ENCODE data around the gene DIPK1C. TPM values are rescaled to one million over a fixed set of nuclear protein-coding genes. Genes with fewer than 3 reads are reported as not detected.

The DIPK1C gene
- total RNA-seq, 1 experiment from 2014 or later = not detected

GRCh38 chr18:74463254-74463653, 6.1 kb upstream of the DIPK1C start:
- Histone ChIP-seq H3K4me1 (ENCODE audit: control insufficient read depth in 1 of 2, insufficient read depth in 2 of 2, low read length in 2 of 2) (no peaks in the 10 kb centered on the region), H2AFZ (ENCODE audit: low read depth, low read length, poor library complexity, severe bottlenecking) (no peak overlapping the region), H3K27ac (ENCODE audit: low read depth, low read length) (no peak overlapping the region), H3K9ac (ENCODE audit: low read length) (no peak overlapping the region), H3K9me3 (ENCODE audit: control insufficient read depth in 1 of 2, insufficient read depth in 1 of 2, low read depth in 1 of 2, low read length in 2 of 2) (no peaks in the 10 kb centered on the region), H3K27me3 (ENCODE audit: insufficient read depth, low read length) (peaks cover 5% of the 10 kb centered on the region; the same call in 1 of the 2 replicates), H3K4me2 (ENCODE audit: low read length) (no peak overlapping the region), H4K20me1 (ENCODE audit: insufficient read depth) (no peaks in the 10 kb centered on the region), H3K9me2 (ENCODE audit: insufficient read depth) (no peaks in the 10 kb centered on the region), H3K4me3 (replicated peaks in 1 of 2; ENCODE audit: low read depth in 1 of 2, low read length in 2 of 2) (no peak overlapping the region), H3K36me3 (ENCODE audit: control insufficient read depth in 1 of 2, insufficient read depth in 2 of 2, low read length in 2 of 2) (no peaks in the 10 kb centered on the region), H3K79me2 (ENCODE audit: insufficient read depth, low read length) (no peaks in the 10 kb centered on the region)
- TF ChIP-seq SIN3A (IDR thresholded peaks at IDR 0.05; ENCODE audit: low read depth) (no peak), ATF3 (IDR thresholded peaks at IDR 0.05) (no peak)
- RAD21 ChIA-PET (ENCODE audit: low non-redundant PET in 1 of 2, low total read pairs in 2 of 2, uncharacterized antibody in 2 of 2, unreplicated experiment in 2 of 2) = no interaction called here
- POLR2A ChIA-PET = no interaction called here
- intact Hi-C loops (cut with micrococcal nuclease) = no loop called here
- DNase-seq (ENCODE audit: low read depth, low spot score) = no peak
- CTCF ChIA-PET = interaction anchor here (0.7 kb wide), 1 partner anchor 9 kb away, joined by 3 read pairs; no protein-coding TSS in a partner anchor
- no peak for ATAC-seq
- BruUV-seq (replicated peaks) = no TSS peak

- intact Hi-C loops (cut with micrococcal nuclease) = no loop called here
- no peaks in the 10 kb centered on the region for H4K20me1 ChIP-seq (ENCODE audit: insufficient read depth)
- ChIA-PET CTCF (no interaction called here), POLR2A (no interaction called here), RAD21 (ENCODE audit: low non-redundant PET in 1 of 2, low total read pairs in 2 of 2, uncharacterized antibody in 2 of 2, unreplicated experiment in 2 of 2) (no interaction called here)
- H3K36me3 ChIP-seq (ENCODE audit: control insufficient read depth in 1 of 2, insufficient read depth in 2 of 2, low read length in 2 of 2) = no peaks in the 10 kb centered on the region
- H3K9me2 ChIP-seq (ENCODE audit: insufficient read depth) = no peaks in the 10 kb centered on the region
- no peak for DNase-seq (ENCODE audit: low read depth, low spot score)
- H3K4me2 ChIP-seq (ENCODE audit: low read length) = no peak overlapping the region
- H3K9me3 ChIP-seq (ENCODE audit: control insufficient read depth in 1 of 2, insufficient read depth in 1 of 2, low read depth in 1 of 2, low read length in 2 of 2) = no peaks in the 10 kb centered on the region
- no TSS peak for BruUV-seq (replicated peaks)
- H3K4me1 ChIP-seq (ENCODE audit: control insufficient read depth in 1 of 2, insufficient read depth in 2 of 2, low read length in 2 of 2) = no peaks in the 10 kb centered on the region
- peaks cover 5% of the 10 kb centered on the region; the same call in 1 of the 2 replicates for H3K27me3 ChIP-seq (ENCODE audit: insufficient read depth, low read length)
- ATAC-seq = no peak
- H2AFZ ChIP-seq (ENCODE audit: low read depth, low read length, poor library complexity, severe bottlenecking) = no peak overlapping the region
- no peak overlapping the region for H3K9ac ChIP-seq (ENCODE audit: low read length)
- no peak overlapping the region for H3K27ac ChIP-seq (ENCODE audit: low read depth, low read length)
- H3K79me2 ChIP-seq (ENCODE audit: insufficient read depth, low read length) = no peaks in the 10 kb centered on the region
- no peak overlapping the region for H3K4me3 ChIP-seq (replicated peaks in 1 of 2; ENCODE audit: low read depth in 1 of 2, low read length in 2 of 2)
- no peak for TF ChIP-seq RAD21 (IDR thresholded peaks at IDR 0.05; ENCODE audit: low read depth)
- TF ChIP-seq YY1 (IDR thresholded peaks at IDR 0.05; ENCODE audit: extremely low read depth, insufficient replicate concordance, low read depth, low read length) = no peak
- TF ChIP-seq TCF7L2 (IDR thresholded peaks at IDR 0.05; ENCODE audit: borderline replicate concordance, extremely low read depth, insufficient read depth, insufficient read length) = no peak
- no peak for TF ChIP-seq REST (IDR thresholded peaks at IDR 0.05; ENCODE audit: low read depth)
- no peak for TF ChIP-seq SIN3A (IDR thresholded peaks at IDR 0.05; ENCODE audit: low read depth)
- TF ChIP-seq, protein P1, sequence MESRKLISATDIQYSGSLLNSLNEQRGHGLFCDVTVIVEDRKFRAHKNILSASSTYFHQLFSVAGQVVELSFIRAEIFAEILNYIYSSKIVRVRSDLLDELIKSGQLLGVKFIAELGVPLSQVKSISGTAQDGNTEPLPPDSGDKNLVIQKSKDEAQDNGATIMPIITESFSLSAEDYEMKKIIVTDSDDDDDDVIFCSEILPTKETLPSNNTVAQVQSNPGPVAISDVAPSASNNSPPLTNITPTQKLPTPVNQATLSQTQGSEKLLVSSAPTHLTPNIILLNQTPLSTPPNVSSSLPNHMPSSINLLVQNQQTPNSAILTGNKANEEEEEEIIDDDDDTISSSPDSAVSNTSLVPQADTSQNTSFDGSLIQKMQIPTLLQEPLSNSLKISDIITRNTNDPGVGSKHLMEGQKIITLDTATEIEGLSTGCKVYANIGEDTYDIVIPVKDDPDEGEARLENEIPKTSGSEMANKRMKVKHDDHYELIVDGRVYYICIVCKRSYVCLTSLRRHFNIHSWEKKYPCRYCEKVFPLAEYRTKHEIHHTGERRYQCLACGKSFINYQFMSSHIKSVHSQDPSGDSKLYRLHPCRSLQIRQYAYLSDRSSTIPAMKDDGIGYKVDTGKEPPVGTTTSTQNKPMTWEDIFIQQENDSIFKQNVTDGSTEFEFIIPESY (IDR thresholded peaks at IDR 0.05; ENCODE audit: extremely low read depth, insufficient replicate concordance, low read length) = no peak
- no peak for TF ChIP-seq ZNF274 (IDR thresholded peaks at IDR 0.05; ENCODE audit: low read depth, low read length)
- no peak for TF ChIP-seq EZH2phosphoT487 (IDR thresholded peaks at IDR 0.05; ENCODE audit: borderline replicate concordance)
- TF ChIP-seq EGR1 (IDR thresholded peaks at IDR 0.05; ENCODE audit: low read depth) = no peak
- TF ChIP-seq POLR2AphosphoS5 (IDR thresholded peaks at IDR 0.05; ENCODE audit: low read depth, low read length) = no peak
- TF ChIP-seq EZH2 (IDR thresholded peaks at IDR 0.05) = no peak
- no peak for TF ChIP-seq FOSL1 (IDR thresholded peaks at IDR 0.05; ENCODE audit: low read depth)
Observed at GRCh38 chr18:74460825-74461224, 3.7 kb upstream of the DIPK1C start.
